Inflammatory macrophage treated with lipopolysaccharide for 4 hours (primary cell): ENCODE data around the gene GABRR2.
"Not testable (repeated sequence)": the region's sequence is repeated elsewhere in the genome, so short reads cannot be mapped to it uniquely, and the experiment has no call there.

Source experiments
- DNase-seq: peaks from one replicate; pipeline ENCODE4 v3.0.0-alpha.2; 2020

Gene GABRR2

DNA sequence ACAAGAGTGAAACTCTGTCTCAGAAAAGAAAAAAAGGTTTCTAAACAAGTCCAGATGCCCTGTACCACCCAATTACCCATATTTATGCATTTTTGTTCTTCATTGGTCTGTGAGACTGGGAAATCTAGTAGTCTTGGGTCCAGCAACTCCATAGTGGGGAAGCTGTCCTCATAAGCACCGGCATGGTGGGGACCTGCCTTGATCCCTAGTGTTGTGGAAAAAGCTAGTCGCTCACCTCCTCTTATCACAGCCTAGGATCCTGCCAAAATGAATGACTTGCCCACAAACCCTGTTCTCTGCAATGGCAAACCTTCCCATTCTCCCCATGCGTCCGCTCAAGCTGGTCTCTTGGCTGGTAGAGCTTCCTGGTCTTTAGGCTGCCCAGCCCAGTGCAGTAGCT is 59.7 kb downstream of the GABRR2 start:
- no peak for DNase-seq

DNA sequence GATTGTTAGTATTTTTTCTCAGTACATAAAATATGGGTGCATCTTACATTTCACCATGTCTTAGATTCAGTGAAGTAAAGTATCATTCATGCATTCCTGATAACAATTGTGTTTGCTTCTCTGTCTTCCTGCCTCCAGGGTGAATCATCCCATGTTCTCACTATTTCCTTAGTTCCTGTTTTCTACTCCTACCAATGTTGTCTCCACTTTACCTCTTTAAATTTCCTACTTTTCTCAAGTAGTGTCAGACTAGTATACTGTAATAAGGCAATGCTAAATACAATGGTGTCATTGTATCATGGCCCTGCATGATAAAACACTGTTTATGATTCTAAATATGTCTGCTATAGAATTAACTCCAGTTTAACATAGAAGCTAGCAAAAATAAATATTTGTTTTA is 60.5 kb downstream of the GABRR2 start:
- DNase-seq: peak; percentile 64

GRCh38 chr6:89252907-89253306 is 62.2 kb downstream of the GABRR2 start:
- peak; percentile 8 for DNase-seq

DNA sequence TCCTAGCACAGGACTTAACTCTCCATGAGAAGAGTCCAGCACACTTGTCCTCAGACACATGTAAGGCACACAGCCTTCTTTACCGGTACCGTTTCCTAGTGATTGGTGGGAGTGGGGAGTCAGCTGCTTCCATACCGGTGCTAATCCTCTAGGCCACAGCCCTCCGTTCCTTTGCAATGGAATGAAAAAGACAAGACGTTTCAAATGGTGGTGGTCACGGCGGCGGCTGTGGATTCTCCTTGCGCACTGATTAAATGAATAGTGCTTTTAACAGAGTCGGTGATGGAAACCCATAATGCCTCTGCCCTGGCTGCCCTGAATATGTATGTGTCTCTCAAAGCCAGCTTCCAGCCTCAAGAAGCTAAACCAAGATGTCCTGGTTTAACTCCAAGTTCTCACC is 63.1 kb downstream of the GABRR2 start:
- DNase-seq: no peak

DNA sequence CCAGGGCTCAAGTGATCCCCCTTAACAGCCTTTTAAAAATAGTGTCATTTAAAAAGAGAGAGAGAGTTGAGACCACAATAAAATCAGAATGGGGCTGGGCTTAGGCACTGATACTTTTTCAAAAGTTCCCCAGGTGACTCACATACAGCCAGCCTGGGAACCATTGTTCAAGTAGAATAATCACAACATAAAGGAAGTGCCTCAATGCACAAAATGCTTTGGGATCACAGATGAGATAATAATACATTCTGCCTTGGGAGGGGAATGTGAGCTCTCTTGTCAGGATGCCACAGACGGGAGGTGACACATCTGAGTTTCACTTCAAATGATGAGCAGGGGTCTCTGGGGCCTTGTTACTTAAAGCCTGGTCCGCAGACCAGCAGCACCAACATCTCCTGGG is 63.9 kb downstream of the GABRR2 start:
- no peak for DNase-seq

DNA sequence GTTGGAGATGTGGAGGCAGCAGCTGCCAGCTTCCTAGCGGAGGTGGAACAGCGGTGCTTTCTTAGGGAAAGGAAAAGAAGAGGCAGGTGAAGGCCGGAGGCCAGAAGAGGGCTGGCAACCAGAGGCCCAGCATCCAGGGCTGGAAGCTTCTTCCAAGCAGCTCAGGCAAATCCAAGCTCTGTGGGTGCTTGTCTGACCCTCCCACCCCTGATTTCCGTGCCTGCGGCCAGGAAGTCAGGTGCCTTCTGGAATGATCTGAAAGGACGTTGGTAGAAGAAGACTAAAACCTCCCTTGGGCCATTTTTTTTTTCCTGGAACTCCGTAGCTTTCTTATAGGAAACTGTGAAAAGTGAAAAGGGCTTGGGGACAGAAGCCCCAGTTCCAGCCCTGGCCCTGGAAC is 64.9 kb downstream of the GABRR2 start:
- no peak for DNase-seq

- DNase-seq: no peak
Observed at GRCh38 chr6:89244241-89244985, 70.7 kb downstream of the GABRR2 start.

DNA sequence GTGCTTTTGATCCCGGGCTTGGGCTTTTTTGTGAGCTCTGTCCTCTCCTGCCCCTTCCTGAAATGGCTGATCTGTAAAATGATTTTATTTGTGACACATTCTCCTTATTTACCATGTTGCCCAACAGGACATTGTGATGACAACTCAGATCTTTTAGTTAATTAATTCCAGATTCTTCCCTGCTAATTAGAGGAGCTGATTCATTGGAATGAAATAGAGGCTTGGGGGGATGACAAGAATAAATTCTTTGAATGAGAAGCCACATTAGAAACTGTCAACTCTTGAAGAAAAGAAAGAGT is 71.8 kb downstream of the GABRR2 start:
- no peak for DNase-seq

- DNase-seq: peak; percentile 65
Observed at GRCh38 chr6:89242574-89243330, 72.3 kb downstream of the GABRR2 start.

DNA sequence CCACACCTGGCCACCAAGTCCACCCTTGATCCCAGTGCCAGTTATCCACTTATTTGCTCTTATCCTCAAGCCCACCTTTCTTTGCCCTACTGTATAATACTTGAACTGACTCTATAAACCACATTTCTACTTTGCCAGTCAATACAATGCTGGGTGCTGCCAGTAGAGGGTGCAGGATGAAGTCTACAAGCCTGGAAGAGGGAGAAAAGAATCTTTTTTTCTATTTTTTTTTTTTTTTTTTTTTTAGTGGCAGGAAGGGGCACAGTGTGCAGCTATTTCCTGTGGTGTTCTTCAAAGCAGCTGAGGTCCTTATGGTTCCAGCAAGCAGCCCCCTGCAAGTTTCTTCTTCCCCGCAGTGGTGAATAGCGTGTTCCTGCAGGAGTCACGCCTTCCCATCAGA is 75.8 kb downstream of the GABRR2 start:
- DNase-seq: peak; percentile 32

- no peak for DNase-seq
Observed at GRCh38 chr6:89237158-89237557, 77.9 kb downstream of the GABRR2 start.

DNA sequence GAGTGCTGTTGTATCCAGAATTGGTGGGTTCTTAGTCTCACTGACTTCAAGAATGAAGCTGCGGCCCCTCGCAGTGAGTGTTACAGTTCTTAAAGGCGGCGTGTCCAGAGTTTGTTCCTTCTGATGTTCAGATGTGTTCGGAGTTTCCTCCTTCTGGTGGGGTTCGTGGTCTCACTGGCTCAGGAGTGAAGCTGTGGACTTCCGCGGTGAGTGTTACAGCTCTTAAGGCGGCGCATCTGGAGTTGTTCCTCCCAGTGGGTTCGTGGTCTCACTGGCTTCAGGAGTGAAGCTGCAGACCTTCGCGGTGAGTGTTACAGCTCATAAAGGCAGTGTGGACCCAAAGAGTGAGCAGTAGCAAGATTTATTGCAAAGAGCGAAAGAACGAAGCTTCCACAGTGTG is 81.5 kb downstream of the GABRR2 start:
- not testable (repeated sequence) for DNase-seq

DNA sequence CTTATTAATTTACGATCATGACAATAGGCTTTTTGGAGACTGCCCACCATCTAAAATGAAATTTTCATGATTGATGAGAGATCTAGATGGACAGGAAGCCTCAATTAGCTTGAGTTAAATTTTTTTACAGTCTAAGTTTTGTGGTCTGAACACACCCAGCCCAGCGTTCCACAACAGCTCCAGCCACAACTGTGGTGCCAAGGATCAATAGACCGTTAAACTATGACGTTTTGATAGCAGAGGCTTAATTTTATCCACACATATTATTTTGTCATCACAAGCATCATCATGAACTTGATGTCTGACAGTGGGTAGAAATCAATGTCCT is 92.4 kb downstream of the GABRR2 start:
- no peak for DNase-seq

DNA sequence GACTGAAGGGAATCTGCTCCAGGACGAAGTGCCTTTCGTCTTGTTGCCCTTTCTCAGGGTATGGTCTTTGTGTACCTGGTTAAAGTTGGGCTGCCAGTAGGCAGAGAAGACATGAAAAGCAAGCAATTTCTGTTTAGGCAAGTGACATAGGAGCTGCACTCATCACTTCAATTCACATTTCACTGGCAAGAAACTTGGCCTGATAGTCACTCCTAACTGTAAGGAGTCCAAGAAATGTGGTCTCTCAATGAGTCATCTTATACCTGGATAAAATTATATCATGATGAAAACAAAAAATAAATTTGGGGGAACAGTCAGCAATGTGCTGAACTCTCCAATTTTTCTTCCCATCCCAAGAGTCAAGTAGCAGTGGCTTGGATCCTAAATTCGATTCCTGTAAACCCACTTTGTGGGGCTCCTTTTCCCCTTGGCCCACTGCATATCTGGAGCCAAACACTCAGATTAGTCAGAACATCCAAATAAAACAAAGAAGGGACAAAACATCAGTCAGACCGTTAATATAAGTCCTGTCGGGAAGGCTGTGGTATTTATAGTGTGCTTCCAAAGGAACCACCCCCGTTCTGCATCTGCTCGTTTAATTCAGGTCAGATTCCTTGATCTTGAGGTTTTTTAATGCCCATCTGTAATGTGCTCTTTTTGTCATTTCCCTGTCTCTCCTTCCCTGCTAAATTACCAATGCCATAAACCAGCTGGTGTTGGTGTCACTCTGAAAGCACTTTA is 93.0 kb downstream of the GABRR2 start:
- DNase-seq: no peak

DNA sequence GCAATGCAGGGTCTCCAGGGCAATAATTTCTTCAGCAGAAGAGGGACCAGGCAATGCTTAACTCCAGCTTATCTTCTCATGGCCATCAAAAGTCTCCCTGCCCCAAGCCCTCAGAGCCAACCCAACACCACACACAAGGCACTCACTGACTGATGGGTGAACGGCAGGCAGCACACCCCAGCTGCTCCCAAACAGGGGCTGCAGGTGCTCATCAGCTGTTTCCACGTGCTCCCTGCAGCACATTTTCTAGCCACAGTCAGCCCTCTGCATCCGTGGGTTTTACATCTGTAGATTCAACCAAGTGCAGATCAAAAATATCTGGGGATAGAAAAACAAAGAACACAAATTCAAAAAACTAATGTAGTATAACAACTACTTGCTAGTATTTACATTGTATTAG is 94.0 kb downstream of the GABRR2 start:
- DNase-seq: no peak

- DNase-seq: peak; percentile 15
Observed at GRCh38 chr6:89217299-89217910, 97.7 kb downstream of the GABRR2 start, which contains the start of gene GABRR1. Gene GABRR1 (minus strand): TSS chr6:89217358. CDS start chr6:89217322, 36 bp downstream.

GRCh38 chr6:89216411-89216810 is 98.7 kb downstream of the GABRR2 start:
- no peak for DNase-seq

- peak; percentile 20 for DNase-seq
Observed at GRCh38 chr6:89215391-89215790, 99.7 kb downstream of the GABRR2 start.

DNA sequence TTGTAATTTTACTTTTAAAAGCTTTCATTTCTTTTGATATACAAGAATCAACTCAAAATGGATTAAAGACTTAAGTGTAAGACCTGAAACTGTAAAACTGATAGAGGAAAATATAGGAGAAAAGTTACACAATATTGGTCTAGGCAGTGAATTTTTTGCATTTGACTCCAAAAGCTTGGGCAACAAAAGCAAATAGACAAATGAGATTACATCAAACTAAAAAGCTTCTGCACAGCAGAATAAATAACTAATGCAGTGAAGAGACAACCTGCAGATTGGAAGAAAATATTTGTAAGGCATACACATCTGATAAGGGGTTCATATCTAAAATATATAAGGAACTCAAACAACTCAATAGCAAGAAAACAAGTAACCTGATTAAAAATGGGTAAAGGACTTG is 100.9 kb downstream of the GABRR2 start:
- no peak for DNase-seq

- DNase-seq: no peak
Observed at GRCh38 chr6:89212472-89212871, 102.6 kb downstream of the GABRR2 start.

DNA sequence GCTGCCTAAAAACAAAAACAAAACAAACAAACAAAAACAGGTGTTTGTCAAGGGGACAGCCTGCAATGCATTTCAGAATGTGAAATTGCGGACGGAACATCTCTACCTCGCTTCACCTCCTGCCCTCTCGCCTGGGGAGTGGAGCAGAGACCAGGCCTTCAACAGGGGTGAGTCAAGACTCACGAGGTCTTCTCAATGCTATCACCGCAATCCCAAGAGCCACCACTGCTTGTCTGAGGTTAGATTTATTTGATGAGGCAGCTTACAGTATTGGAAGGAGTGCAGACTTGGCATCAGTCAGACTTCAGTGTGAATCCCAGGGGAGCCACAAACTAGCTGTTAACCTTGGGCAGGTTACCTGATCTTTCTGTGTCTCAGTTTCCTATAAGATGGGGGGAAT is 105.6 kb downstream of the GABRR2 start:
- no peak for DNase-seq

DNA sequence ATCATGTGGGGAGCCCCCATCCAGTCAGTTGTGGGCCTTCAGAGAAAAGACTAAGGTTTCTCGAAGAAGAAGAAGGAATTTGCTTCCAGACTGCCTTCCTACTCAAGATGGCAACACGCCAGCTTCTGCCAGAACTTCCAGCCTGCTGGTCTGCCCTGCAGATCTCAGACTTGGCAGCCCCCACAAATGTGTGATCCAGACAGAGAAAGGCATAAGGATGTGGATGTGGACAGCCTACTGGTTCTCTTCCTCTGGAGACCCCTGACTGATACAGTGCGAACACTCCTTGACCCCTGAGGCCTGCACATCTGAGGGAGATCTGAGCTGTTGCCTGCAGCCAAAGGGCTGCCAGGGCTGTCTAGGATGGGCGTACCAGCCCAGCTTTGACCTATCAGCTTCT is 106.5 kb downstream of the GABRR2 start:
- DNase-seq: no peak
